H1 (cell line): ENCODE data around the gene TXNDC11. TPM values are rescaled to one million over a fixed set of nuclear protein-coding genes. Genes with fewer than 3 reads are reported as not detected.

ENCODE experiments used
- CTCF ChIA-PET: fragments of 300-600 bp; sonication (Branson Sonifier 250); formaldehyde crosslinking; loops from one replicate; lab custom pipeline; 2021; ENCODE audit not compliant: partially characterized antibody; lab: Charles Lee
- POLR2A ChIA-PET: fragments of 300-600 bp; sonication (Branson Sonifier 250); formaldehyde crosslinking; loops from one replicate; lab custom pipeline; 2021; ENCODE audit warnings: inconsistent platforms; ENCODE audit not compliant: partially characterized antibody; lab: Charles Lee
- DNase-seq, 2 experiments: peaks; one replicate each; pipeline versions ENCODE4 v3.0.0 to v3.0.0-alpha.2; 2010 to 2022; ENCODE audit warnings: low spot score in 2 of 2, low read depth in 1 of 2, mixed read lengths in 1 of 2
- FAIRE-seq: peaks from 2 replicates; lab custom pipeline; 2011; peaks lifted over from hg19 to GRCh38; lab: Jason Lieb, UNC
- H2AFZ ChIP-seq: 2 replicates; pipeline ENCODE4 v1.8.1; 2012; ENCODE audit warnings: low read length, inconsistent platforms
- H2AK5ac ChIP-seq: 2 replicates; pipeline ENCODE4 v1.6.1; 2013; ENCODE audit warnings: low read depth, low read length
- H2BK120ac ChIP-seq: replicated peaks from 2 replicates; pipeline ENCODE3; 2013; ENCODE audit warnings: low read depth, low read length, inconsistent platforms
- H2BK12ac ChIP-seq: 2 replicates; pipeline ENCODE4 v1.6.1; 2013; ENCODE audit warnings: low read depth, low read length
- H2BK15ac ChIP-seq: 2 replicates; pipeline ENCODE4 v1.6.1; 2013; ENCODE audit warnings: low read length
- H2BK20ac ChIP-seq: 2 replicates; pipeline ENCODE4 v1.6.1; 2013; ENCODE audit warnings: low read length
- H2BK5ac ChIP-seq: 2 replicates; pipeline ENCODE4 v1.6.1; 2013; ENCODE audit warnings: low read depth, low read length
- H3K14ac ChIP-seq: 2 replicates; pipeline ENCODE4 v1.6.1; 2013; ENCODE audit warnings: inconsistent platforms; ENCODE audit not compliant: insufficient read length
- H3K18ac ChIP-seq: 2 replicates; pipeline ENCODE4 v1.6.1; 2013; ENCODE audit warnings: low read length; ENCODE audit errors: extremely low read depth
- H3K23ac ChIP-seq: 2 replicates; pipeline ENCODE4 v1.6.1; 2013; ENCODE audit warnings: inconsistent platforms; ENCODE audit not compliant: insufficient read length
- H3K23me2 ChIP-seq: 2 replicates; pipeline ENCODE4 v1.6.1; 2013; ENCODE audit warnings: low read depth, low read length
- H3K27ac ChIP-seq: 2 replicates; pipeline ENCODE4 v1.6.1; 2011; ENCODE audit warnings: low read depth, low read length, inconsistent platforms
- H3K27me3 ChIP-seq, 4 experiments: replicated peaks in 1 of 4; 1 replicate in 1 of 4; 2 replicates in 3 of 4; pipeline versions ENCODE4 v1.6.1 to v1.8.1; 2011 to 2013; ENCODE audit warnings: low read length in 3 of 4, mild to moderate bottlenecking in 3 of 4, inconsistent platforms in 2 of 4, mixed read lengths in 2 of 4, moderate library complexity in 1 of 4; ENCODE audit not compliant: control insufficient read depth in 3 of 4, insufficient read depth in 3 of 4; ENCODE audit errors: extremely low read depth in 1 of 4
- H3K36me3 ChIP-seq, 4 experiments: 2 replicates each; pipeline versions ENCODE4 v1.6.1 to v1.8.1; 2011 to 2013; ENCODE audit warnings: mild to moderate bottlenecking in 4 of 4, low read length in 3 of 4, moderate library complexity in 2 of 4, control low read depth in 1 of 4, inconsistent platforms in 1 of 4; ENCODE audit not compliant: insufficient read depth in 4 of 4, control insufficient read depth in 2 of 4
- H3K4ac ChIP-seq: replicated peaks from 2 replicates; pipeline ENCODE3; 2013; ENCODE audit warnings: low read length, low read depth, mixed read lengths, inconsistent platforms; ENCODE audit not compliant: insufficient read length
- H3K4me1 ChIP-seq, 4 experiments: replicated peaks in 1 of 4; 1 replicate in 1 of 4; 2 replicates in 3 of 4; pipeline versions ENCODE4 v1.6.1 to v1.8.1; 2011 to 2013; ENCODE audit warnings: low read length in 3 of 4, inconsistent platforms in 2 of 4, mixed read lengths in 1 of 4; ENCODE audit not compliant: insufficient read depth in 4 of 4, control insufficient read depth in 3 of 4
- H3K4me2 ChIP-seq, 2 experiments: 2 replicates each; pipeline versions ENCODE4 v1.6.1 to v1.8.1; 2011 to 2013; ENCODE audit warnings: low read depth in 2 of 2, low read length in 2 of 2, control low read depth in 1 of 2, inconsistent platforms in 1 of 2, mild to moderate bottlenecking in 1 of 2; ENCODE audit not compliant: insufficient read depth in 1 of 2
- H3K4me3 ChIP-seq, 4 experiments: fragments of 200-600, 300-600 bp in 1 of 4; sonication (generic), shearing (Covaris generic), sonication (Bioruptor Twin) in 1 of 4; 2 replicates each; pipeline versions ENCODE4 v1.5.1 to v1.8.1; 2011 to 2016; ENCODE audit warnings: low read length in 4 of 4, low read depth in 3 of 4, control low read depth in 2 of 4, inconsistent platforms in 2 of 4, mild to moderate bottlenecking in 2 of 4, mixed read lengths in 1 of 4, moderate library complexity in 1 of 4; ENCODE audit not compliant: insufficient read depth in 2 of 4; ENCODE audit errors: extremely low read depth in 1 of 4
- H3K56ac ChIP-seq: replicated peaks from 2 replicates; pipeline ENCODE3; 2013; ENCODE audit warnings: low read depth, mild to moderate bottlenecking, mixed read lengths, low read length, inconsistent platforms; ENCODE audit not compliant: insufficient read length
- H3K79me1 ChIP-seq: 2 replicates; pipeline ENCODE4 v1.6.1; 2013; ENCODE audit warnings: low read depth, low read length, control low read depth
- H3K79me2 ChIP-seq, 2 experiments: 2 replicates each; pipeline versions ENCODE4 v1.6.1 to v1.8.1; 2012 to 2013; ENCODE audit warnings: low read length in 2 of 2, mild to moderate bottlenecking in 2 of 2, inconsistent platforms in 1 of 2; ENCODE audit not compliant: insufficient read depth in 2 of 2, control insufficient read depth in 1 of 2
- H3K9ac ChIP-seq, 4 experiments: replicated peaks in 1 of 4; 1 replicate in 1 of 4; 2 replicates in 3 of 4; pipeline versions ENCODE4 v1.6.1 to v1.8.1; 2011 to 2013; ENCODE audit warnings: low read depth in 3 of 4, low read length in 3 of 4, control low read depth in 2 of 4, mild to moderate bottlenecking in 2 of 4, moderate library complexity in 2 of 4, inconsistent platforms in 1 of 4; ENCODE audit errors: extremely low read depth in 1 of 4
- H3K9me3 ChIP-seq, 2 experiments: 2 replicates each; pipeline versions ENCODE4 v1.6.1 to v1.8.1; 2012 to 2013; ENCODE audit warnings: mild to moderate bottlenecking in 2 of 2, moderate library complexity in 2 of 2, control low read depth in 1 of 2, inconsistent platforms in 1 of 2, low read depth in 1 of 2, low read length in 1 of 2, mixed read lengths in 1 of 2; ENCODE audit not compliant: insufficient read depth in 2 of 2
- H4K20me1 ChIP-seq, 2 experiments: replicated peaks in 1 of 2; 2 replicates each; pipeline versions ENCODE3 to v1.8.1; 2011 to 2013; ENCODE audit warnings: inconsistent platforms in 2 of 2, low read length in 2 of 2, mild to moderate bottlenecking in 1 of 2; ENCODE audit not compliant: insufficient read depth in 2 of 2, control insufficient read depth in 1 of 2
- H4K5ac ChIP-seq: 2 replicates; pipeline ENCODE4 v1.6.1; 2013; ENCODE audit warnings: low read length, low read depth, mixed read lengths, inconsistent platforms; ENCODE audit not compliant: insufficient read length
- H4K8ac ChIP-seq: 2 replicates; pipeline ENCODE4 v1.8.0; 2013; ENCODE audit warnings: mild to moderate bottlenecking, moderate library complexity, low read length, inconsistent platforms; ENCODE audit not compliant: insufficient read depth; ENCODE audit errors: extremely low read depth
- H4K91ac ChIP-seq: replicated peaks from 2 replicates; pipeline ENCODE3; 2013; ENCODE audit warnings: low read length, mixed read lengths, inconsistent platforms; ENCODE audit not compliant: insufficient read length
- ASH2L ChIP-seq: fragments of 200-600, 300-600 bp; sonication (generic); IDR thresholded peaks from one replicate; pipeline ENCODE4 v1.7.1; 2017; ENCODE audit warnings: low read length
- CBX5 ChIP-seq: fragments of 300-800, 300-1000 bp; sonication (generic); IDR thresholded peaks from 2 replicates; pipeline ENCODE4 v1.7.1; 2016; ENCODE audit warnings: antibody characterized with exemption, low read length, low read depth
- GTF2F1 ChIP-seq: IDR thresholded peaks from 2 replicates; pipeline ENCODE4 v1.6.1; 2012; ENCODE audit warnings: low read depth, low read length, improper control_type of control experiment, borderline replicate concordance
- KDM4A ChIP-seq: IDR thresholded peaks from one replicate; pipeline ENCODE4 v1.7.1; 2012; ENCODE audit warnings: low read depth, mild to moderate bottlenecking, moderate library complexity, low read length, inconsistent platforms; ENCODE audit not compliant: severe bottlenecking
- PHF8 ChIP-seq: fragments of 200-600 bp; sonication (generic); conservative IDR thresholded peaks from 2 replicates; pipeline ENCODE4 v1.7.1; 2012; ENCODE audit warnings: low read depth, mild to moderate bottlenecking, inconsistent platforms, low read length, moderate library complexity
- RAD21 ChIP-seq, 2 experiments: IDR thresholded peaks in 1 of 2; conservative IDR thresholded peaks in 1 of 2; 2 replicates each; pipeline ENCODE4 v1.6.1; 2011; ENCODE audit warnings: low read depth in 2 of 2, low read length in 2 of 2, improper control_type of control experiment in 1 of 2, inconsistent platforms in 1 of 2, mild to moderate bottlenecking in 1 of 2, moderate library complexity in 1 of 2
- SRF ChIP-seq: IDR thresholded peaks from 2 replicates; pipeline ENCODE4 v1.6.1; 2011; ENCODE audit warnings: mild to moderate bottlenecking, low read depth, low read length, moderate library complexity
- WGBS, 2 experiments: shearing (Covaris generic) in 1 of 2; methylation state at CpG; one replicate each; pipeline versions ENCODE4 v1.1.6 to v1.1.7; 2013 to 2015; ENCODE audit warnings: low lambda C conversion rate in 2 of 2, mixed read lengths in 2 of 2, inconsistent platforms in 1 of 2, low coverage in 1 of 2, missing lambda C conversion rate in 1 of 2; ENCODE audit not compliant: insufficient replicate concordance in 2 of 2, insufficient coverage in 1 of 2, insufficient read length in 1 of 2; ENCODE audit errors: extremely low coverage in 1 of 2, missing lambda C conversion rate in 1 of 2; 5-methylcytosine and 5-hydroxymethylcytosine counted together
- polyA plus RNA-seq, 7 experiments: library from polyadenylated mRNA; depleted of rRNA in 3 of 7; stranded (reverse) in 5 of 7; unstranded in 2 of 7; fragments of >200 nt in 5 of 7; fragments of 200-250 nt in 2 of 7; gene quantifications; 1 replicate in 5 of 7; 2 replicates in 1 of 7; 4 replicates in 1 of 7; pipeline versions ENCODE4 v1.2.1 to v1.2.3, GENCODE V29; 2011 to 2013; ENCODE audit warnings: missing spikeins in 2 of 7, mixed read lengths in 2 of 7
- total RNA-seq: library from RNA; stranded (reverse); fragmentation: NEBNext Ultra II Directional; extraction: Animal tissue kit (Norgen Biotek cat#: 25700); gene quantifications from 2 replicates; pipeline ENCODE4 v1.2.1, GENCODE V29; 2021
- TF ChIP-seq, protein P1 (sequence below): IDR thresholded peaks from 2 replicates; pipeline ENCODE4 v1.6.1; 2011; ENCODE audit warnings: low read depth, mild to moderate bottlenecking, low read length; ENCODE audit not compliant: insufficient read depth
- TF ChIP-seq, protein P2 (sequence below): IDR thresholded peaks from 2 replicates; pipeline ENCODE4 v1.6.1; 2011; ENCODE audit warnings: low read length, improper control_type of control experiment

Gene TXNDC11
- total and polyA plus RNA-seq, 2 of the 8 experiments (the other 6 are each of a cell fraction or from before 2014, with no cell fraction given): 13.5 to 13.8 TPM

DNA sequence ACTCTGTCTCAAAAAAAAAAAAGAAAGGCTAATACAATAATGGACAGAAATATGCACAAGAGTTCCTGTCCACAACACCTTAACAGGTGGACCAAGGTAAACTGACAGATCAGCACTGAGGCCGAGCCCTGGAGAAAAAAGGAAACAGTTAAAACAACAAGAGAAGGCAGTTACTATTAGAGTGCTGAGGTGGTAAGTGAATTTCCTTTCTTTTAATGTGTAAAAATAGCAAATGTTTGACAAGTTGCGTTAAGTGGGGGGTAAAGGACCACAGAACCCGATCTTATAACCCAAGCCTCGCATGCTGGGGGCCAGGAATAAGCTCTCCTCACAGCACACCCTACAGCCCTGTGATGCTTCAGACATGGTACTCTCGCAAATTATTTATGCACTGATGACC is 24.8 kb downstream of the TXNDC11 start:
- Histone ChIP-seq H3K23me2 (no peaks in the 10 kb centered on the region), H4K20me1 (peaks cover 0 to 2% of the 10 kb centered on the region in 2 experiments), H2BK5ac (no peak overlapping the region), H3K79me1 (no peaks in the 10 kb centered on the region), H3K36me3 (peaks cover 0 to 14% (median 8%) of the 10 kb centered on the region in 4 experiments; a peak in 4 of 8 replicates), H3K9ac (no peak overlapping the region), H4K91ac (no peak overlapping the region), H3K4ac (no peak overlapping the region), H4K8ac (no peak overlapping the region), H3K79me2 (no peaks in the 10 kb centered on the region), H2BK15ac (no peak overlapping the region), H3K14ac (no peak overlapping the region), H3K27ac (no peak overlapping the region), H4K5ac (no peak overlapping the region), H3K18ac (no peak overlapping the region), H2AFZ (no peak overlapping the region), H3K4me1 (no peaks in the 10 kb centered on the region), H2AK5ac (no peak overlapping the region), H3K9me3 (no peaks in the 10 kb centered on the region), H2BK20ac (no peak overlapping the region), H3K56ac (no peak overlapping the region), H3K27me3 (no peaks in the 10 kb centered on the region), H3K23ac (no peak overlapping the region), H3K4me3 (no peak overlapping the region), H2BK12ac (no peak overlapping the region), H2BK120ac (no peak overlapping the region), H3K4me2 (no peak overlapping the region)
- TF ChIP-seq KDM4A (no peak), PHF8 (no peak), RAD21 (IDR thresholded peaks at IDR 0.05 in 1 of 2, conservative IDR thresholded peaks at IDR 0.05 in 1 of 2; ENCODE audit: low read depth in 2 of 2, low read length in 2 of 2) (no peak), SRF (no peak), CBX5 (no peak), GTF2F1 (no peak), ASH2L (no peak)
- TF ChIP-seq, protein P1, sequence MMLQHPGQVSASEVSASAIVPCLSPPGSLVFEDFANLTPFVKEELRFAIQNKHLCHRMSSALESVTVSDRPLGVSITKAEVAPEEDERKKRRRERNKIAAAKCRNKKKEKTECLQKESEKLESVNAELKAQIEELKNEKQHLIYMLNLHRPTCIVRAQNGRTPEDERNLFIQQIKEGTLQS: no peak
- TF ChIP-seq, protein P2, sequence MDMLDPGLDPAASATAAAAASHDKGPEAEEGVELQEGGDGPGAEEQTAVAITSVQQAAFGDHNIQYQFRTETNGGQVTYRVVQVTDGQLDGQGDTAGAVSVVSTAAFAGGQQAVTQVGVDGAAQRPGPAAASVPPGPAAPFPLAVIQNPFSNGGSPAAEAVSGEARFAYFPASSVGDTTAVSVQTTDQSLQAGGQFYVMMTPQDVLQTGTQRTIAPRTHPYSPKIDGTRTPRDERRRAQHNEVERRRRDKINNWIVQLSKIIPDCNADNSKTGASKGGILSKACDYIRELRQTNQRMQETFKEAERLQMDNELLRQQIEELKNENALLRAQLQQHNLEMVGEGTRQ: no peak
- ChIA-PET POLR2A (interaction anchor here (1.4 kb wide), 1 partner anchor 49 kb away, joined by 3 read pairs; no protein-coding TSS in a partner anchor), CTCF (interaction anchor here (0.6 to 6.0 kb wide), 4 partner anchors 14 to 322 kb away, joined by 3 to 47 read pairs (median 3); no protein-coding TSS in a partner anchor)
- FAIRE-seq (no peak), DNase-seq (no peak)
- WGBS, 2 experiments: 62% methylated on average over 5 of the region's 5 CpGs; no CpG with 5 or more reads in 1 of the 2 experiments
